Mononuclear cell (primary cell): ENCODE measurements around the gene ZC3H11A. TPM values are rescaled to one million over a fixed set of nuclear protein-coding genes. Genes with fewer than 3 reads are reported as not detected.
A peak's percentile ranks its signal among the peaks of the same experiment; 100 is the strongest.
"Not testable (repeated sequence)": the region's sequence is repeated elsewhere in the genome, so short reads cannot be mapped to it uniquely, and the experiment has no call there.

Experiments used
- H3K27me3 ChIP-seq: 2 replicates; pipeline ENCODE4 v1.6.0; 2011; ENCODE audit warnings: low read length, control low read depth; ENCODE audit not compliant: insufficient read depth
- H3K4me1 ChIP-seq: 2 replicates; pipeline ENCODE4 v1.5.1; 2011; ENCODE audit warnings: mild to moderate bottlenecking, low read length, control low read depth; ENCODE audit not compliant: insufficient read depth
- H3K4me3 ChIP-seq: 2 replicates; pipeline ENCODE4 v1.5.1; 2011; ENCODE audit warnings: mild to moderate bottlenecking, low read length, moderate library complexity
- H3K9me3 ChIP-seq: 2 replicates; pipeline ENCODE4 v1.5.1; 2011; ENCODE audit warnings: low read depth, mild to moderate bottlenecking, control low read depth, low read length
- total RNA-seq: library from RNA; depleted of rRNA; stranded (reverse); fragments of >200 nt; gene quantifications from one replicate; pipeline ENCODE4 v1.2.3, GENCODE V29; 2012

ZC3H11A gene
- total RNA-seq, 1 donor: 160 TPM

GRCh38 chr1:203769505-203770343, 25.7 kb upstream of the ZC3H11A start:
- Histone ChIP-seq H3K9me3 (no peaks in the 10 kb centered on the region), H3K4me1 (peaks cover 37% of the 10 kb centered on the region)

DNA sequence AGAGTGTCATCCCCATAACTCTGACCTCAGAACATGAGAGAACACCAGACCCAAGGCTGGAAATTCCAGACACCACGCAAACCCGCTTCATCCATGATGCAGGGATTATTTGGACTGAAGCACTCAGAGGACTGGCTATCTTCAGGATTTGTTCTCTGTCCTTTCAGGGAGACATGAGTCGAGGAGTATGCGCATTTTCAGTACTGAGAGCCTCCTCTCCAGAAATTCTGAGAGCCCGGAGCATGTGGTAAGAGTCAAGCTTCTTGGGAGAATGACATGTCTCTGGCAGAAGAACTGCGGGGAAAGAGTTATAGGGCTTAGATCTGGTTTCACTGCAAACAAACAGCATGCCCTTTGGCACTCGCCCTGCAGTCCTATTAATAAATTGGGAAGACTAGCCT, 23.5 kb upstream of the ZC3H11A start:
- Histone ChIP-seq H3K27me3 (no peaks in the 10 kb centered on the region), H3K4me1 (peaks cover 32% of the 10 kb centered on the region), H3K4me3 (no peak overlapping the region), H3K9me3 (no peaks in the 10 kb centered on the region)

More at GRCh38 chr1:203769505-203770343, 25.7 kb upstream of the ZC3H11A start:
- no peaks in the 10 kb centered on the region for H3K27me3 ChIP-seq
- H3K4me3 ChIP-seq: no peak overlapping the region

GRCh38 chr1:203772836-203773235, 22.6 kb upstream of the ZC3H11A start:
- Histone ChIP-seq H3K4me1 (peaks cover 23% of the 10 kb centered on the region), H3K4me3 (no peak overlapping the region), H3K9me3 (no peaks in the 10 kb centered on the region), H3K27me3 (no peaks in the 10 kb centered on the region)

GRCh38 chr1:203776636-203777035, 18.8 kb upstream of the ZC3H11A start:
- Histone ChIP-seq H3K4me1 (no peaks in the 10 kb centered on the region), H3K27me3 (no peaks in the 10 kb centered on the region), H3K9me3 (no peaks in the 10 kb centered on the region), H3K4me3 (no peak overlapping the region)

GRCh38 chr1:203777596-203777995, 17.8 kb upstream of the ZC3H11A start:
- Histone ChIP-seq H3K9me3 (no peaks in the 10 kb centered on the region), H3K4me3 (no peak overlapping the region), H3K27me3 (no peaks in the 10 kb centered on the region), H3K4me1 (no peaks in the 10 kb centered on the region)

DNA sequence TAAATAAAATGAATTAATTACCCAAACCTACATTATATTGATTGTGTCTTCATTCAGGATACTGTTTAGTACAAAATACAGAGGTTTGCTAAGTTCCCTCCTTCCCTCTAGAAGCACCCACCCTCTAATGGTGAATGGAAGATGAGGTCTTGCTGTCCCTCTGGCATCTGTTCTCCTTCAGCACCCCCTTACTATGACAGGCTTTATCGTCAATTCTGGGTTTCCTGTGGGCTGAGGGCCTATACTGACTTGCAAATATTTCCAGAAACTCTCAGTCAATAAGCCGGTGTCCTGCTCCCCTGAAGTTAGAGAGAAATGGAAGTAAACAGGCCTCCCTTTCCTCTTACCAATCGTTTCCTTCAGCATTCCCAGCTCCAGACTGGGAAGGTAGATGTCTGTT, 17.3 kb upstream of the ZC3H11A start:
- no peaks in the 10 kb centered on the region for H3K9me3 ChIP-seq
- H3K27me3 ChIP-seq: no peaks in the 10 kb centered on the region
- H3K4me1 ChIP-seq: no peaks in the 10 kb centered on the region
- H3K4me3 ChIP-seq: no peak overlapping the region

- no peaks in the 10 kb centered on the region for H3K9me3 ChIP-seq
- no peak overlapping the region for H3K4me3 ChIP-seq
- H3K4me1 ChIP-seq: no peaks in the 10 kb centered on the region
- H3K27me3 ChIP-seq: no peaks in the 10 kb centered on the region
Measured at GRCh38 chr1:203778789-203779188, 16.6 kb upstream of the ZC3H11A start.

- Histone ChIP-seq H3K4me1 (no peaks in the 10 kb centered on the region), H3K4me3 (no peak overlapping the region), H3K9me3 (no peaks in the 10 kb centered on the region), H3K27me3 (no peaks in the 10 kb centered on the region)
Measured at GRCh38 chr1:203781962-203782361, 13.5 kb upstream of the ZC3H11A start.

DNA sequence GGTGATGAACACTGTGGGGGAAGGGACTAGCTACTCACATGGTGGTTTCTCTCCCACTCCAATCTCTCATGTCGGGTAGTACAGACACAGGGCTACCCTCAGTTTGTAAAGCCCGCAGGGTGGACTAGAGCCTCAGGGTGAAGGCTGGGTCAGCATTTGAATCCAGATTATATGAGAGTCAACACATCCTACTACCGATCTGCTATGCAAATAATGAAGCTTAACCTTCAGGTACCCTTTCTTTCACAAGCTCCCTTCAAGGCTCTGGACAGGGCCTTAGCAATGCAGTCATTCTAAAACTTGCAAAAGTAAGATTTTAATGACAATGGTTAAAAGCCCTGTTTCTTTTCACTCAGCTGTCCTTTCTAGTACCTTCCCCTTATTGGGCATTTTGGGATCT, 5.5 kb upstream of the ZC3H11A start:
- Histone ChIP-seq H3K27me3 (no peaks in the 10 kb centered on the region), H3K4me1 (peaks cover 5% of the 10 kb centered on the region), H3K9me3 (no peaks in the 10 kb centered on the region), H3K4me3 (no peak overlapping the region)

GRCh38 chr1:203791498-203791897, 3.9 kb upstream of the ZC3H11A start:
- Histone ChIP-seq H3K4me1 (peaks cover 6% of the 10 kb centered on the region), H3K9me3 (no peaks in the 10 kb centered on the region), H3K4me3 (no peak overlapping the region), H3K27me3 (no peaks in the 10 kb centered on the region)

GRCh38 chr1:203792486-203792885, 2.9 kb upstream of the ZC3H11A start:
- peaks cover 15% of the 10 kb centered on the region for H3K4me1 ChIP-seq
- H3K4me3 ChIP-seq: no peak overlapping the region
- H3K27me3 ChIP-seq: no peaks in the 10 kb centered on the region
- H3K9me3 ChIP-seq: no peaks in the 10 kb centered on the region

DNA sequence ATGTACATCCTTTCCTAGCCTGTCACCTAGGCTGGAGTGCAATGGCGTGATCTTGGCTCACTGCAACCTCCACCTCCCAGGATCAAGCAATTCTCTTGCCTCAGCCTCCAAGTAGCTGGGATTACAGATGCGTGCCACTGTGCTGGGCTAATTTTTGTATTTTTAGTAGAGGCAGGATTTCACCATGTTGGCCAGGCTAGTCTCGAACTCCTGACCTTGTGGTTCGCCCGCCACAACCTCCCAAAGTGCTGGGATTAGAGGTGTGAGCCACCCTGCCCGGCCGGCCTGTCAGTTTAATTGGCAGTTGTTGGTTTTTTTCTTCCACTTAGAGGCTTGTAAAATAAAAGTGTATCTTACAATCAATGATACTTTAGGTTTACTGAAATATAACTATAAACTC, 1.9 kb upstream of the ZC3H11A start:
- not testable (repeated sequence) for H3K9me3 ChIP-seq, H3K27me3 ChIP-seq, H3K4me3 ChIP-seq
- H3K4me1 ChIP-seq: peaks cover 26% of the 10 kb centered on the region

GRCh38 chr1:203794764-203795440, 521 bp upstream of the ZC3H11A start:
- peaks cover 40% of the 10 kb centered on the region for H3K4me1 ChIP-seq
- no peaks in the 10 kb centered on the region for H3K9me3 ChIP-seq
- peak overlapping the region; percentile 83 for H3K4me3 ChIP-seq
- H3K27me3 ChIP-seq: no peaks in the 10 kb centered on the region

GRCh38 chr1:203796236-203796605, 798 bp downstream of the ZC3H11A start:
- Histone ChIP-seq H3K9me3 (no peaks in the 10 kb centered on the region), H3K4me1 (peaks cover 41% of the 10 kb centered on the region), H3K4me3 (peak overlapping the region; percentile 83), H3K27me3 (no peaks in the 10 kb centered on the region)

DNA sequence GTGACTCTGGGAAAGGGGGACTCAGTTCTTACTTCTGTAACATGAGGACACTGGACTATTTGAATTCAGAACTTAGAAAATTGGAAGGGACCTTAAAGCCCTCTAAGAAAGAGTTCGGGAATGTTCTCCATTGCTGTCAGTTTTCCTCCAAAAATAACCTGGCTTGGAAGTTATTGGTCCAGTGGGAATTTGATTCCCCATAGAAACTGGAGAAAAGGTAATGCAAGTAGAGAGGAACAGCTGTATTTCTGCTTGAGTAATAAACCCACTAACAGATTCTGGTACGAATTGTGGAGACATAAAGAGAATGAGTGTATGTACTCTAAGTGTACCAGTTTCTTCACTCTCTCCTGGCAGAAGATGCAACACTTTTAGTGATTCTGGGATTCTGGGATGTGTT, 1.8 kb downstream of the ZC3H11A start:
- no peaks in the 10 kb centered on the region for H3K9me3 ChIP-seq
- H3K27me3 ChIP-seq: no peaks in the 10 kb centered on the region
- peaks cover 41% of the 10 kb centered on the region for H3K4me1 ChIP-seq
- H3K4me3 ChIP-seq: no peak overlapping the region
